Activated CD8-positive, alpha-beta T cell treated with anti-CD3 and anti-CD28 coated beads, Interleukin-2, amount 10 ng/mL, durations not matched to agents 7 days and 5 days (primary cell): Measurements from ENCODE around the gene PDXP. TPM values are rescaled to one million over a fixed set of nuclear protein-coding genes. Genes with fewer than 3 reads are reported as not detected.
"Not testable (repeated sequence)": the region's sequence is repeated elsewhere in the genome, so short reads cannot be mapped to it uniquely, and the experiment has no call there.

Experiments used
- ATAC-seq: fragments of 150-1000 bp; cut with Tn5 transposase; one replicate; pipeline ENCODE4 v1.10.0; 2021; ENCODE audit warnings: moderate library complexity
- CTCF ChIA-PET: fragments of 350-600 bp; sonication (Branson Sonifier 250); formaldehyde crosslinking; loops from one replicate; lab custom pipeline; 2021; ENCODE audit warnings: antibody characterized with exemption; lab: Charles Lee
- POLR2A ChIA-PET: fragments of 350-600 bp; sonication (Branson Sonifier 250); formaldehyde crosslinking; loops from one replicate; lab custom pipeline; 2021; ENCODE audit warnings: antibody characterized with exemption; lab: Charles Lee
- DNase-seq: peaks from one replicate; pipeline ENCODE4 v3.0.0-alpha.2; 2020
- H3K27ac Mint-ChIP-seq: one replicate; pipeline ENCODE4 v1.8.0; 2021; ENCODE audit warnings: mild to moderate bottlenecking, mixed read lengths
- H3K27me3 Mint-ChIP-seq: one replicate; pipeline ENCODE4 v1.8.0; 2021; ENCODE audit warnings: low read depth, mixed read lengths
- H3K36me3 Mint-ChIP-seq: one replicate; pipeline ENCODE4 v1.8.0; 2021; ENCODE audit warnings: low read depth, mixed read lengths
- H3K4me1 Mint-ChIP-seq: one replicate; pipeline ENCODE4 v1.8.0; 2021; ENCODE audit warnings: low read depth, mixed read lengths
- H3K4me3 Mint-ChIP-seq: one replicate; pipeline ENCODE4 v1.8.0; 2021; ENCODE audit warnings: mild to moderate bottlenecking, mixed read lengths
- H3K9me3 Mint-ChIP-seq: one replicate; pipeline ENCODE4 v1.8.0; 2022; ENCODE audit warnings: mixed read lengths; ENCODE audit not compliant: insufficient read depth
- total RNA-seq, 2 experiments: library from RNA; stranded (reverse); gene quantifications; one replicate each; pipeline ENCODE4 v1.2.3, GENCODE V29; 2021

The PDXP gene
- total RNA-seq, 2 experiments from 2014 or later, result 31.5 to 33.5 TPM

- peak overlapping the region; percentile 45 for H3K27ac Mint-ChIP-seq
- ChIA-PET CTCF (interaction anchor here (1.3 to 15.0 kb wide), 4 partner anchors 25 to 77 kb away, joined by 5 to 241 read pairs (median 95); partner anchors contain the start of genes GGA1 and PDXP), POLR2A (interaction anchor here (1.1 kb wide), 1 partner anchor 27 kb away, joined by 3 read pairs; the partner anchor contains the start of gene PDXP)
- H3K4me1 Mint-ChIP-seq, result peaks cover 36% of the 10 kb centered on the region
- H3K36me3 Mint-ChIP-seq, result peaks cover 24% of the 10 kb centered on the region
- DNase-seq (no peak), ATAC-seq (no peak)
- peak overlapping the region; percentile 8 for H3K4me3 Mint-ChIP-seq
- H3K9me3 Mint-ChIP-seq, result no peaks in the 10 kb centered on the region
- H3K27me3 Mint-ChIP-seq, result no peaks in the 10 kb centered on the region
Measured at GRCh38 chr22:37684803-37685615, 26.5 kb downstream of the PDXP start.

- no peaks in the 10 kb centered on the region for H3K27me3 Mint-ChIP-seq
- ChIA-PET POLR2A (interaction anchor here (0.6 to 1.9 kb wide), 9 partner anchors 9 to 79 kb away, joined by 3 to 19 read pairs (median 5); partner anchors contain the start of genes GGA1 and LGALS1), CTCF (interaction anchor here (0.5 to 12.9 kb wide), 9 partner anchors 10 to 177 kb away, joined by 3 to 183 read pairs (median 5); partner anchors contain the start of gene PDXP)
- H3K27ac Mint-ChIP-seq, result peak within 1 kb of the TSS; percentile 92
- ATAC-seq (peak; percentile 93), DNase-seq (peak; percentile 83)
- peak within 1 kb of the TSS; percentile 98 for H3K4me3 Mint-ChIP-seq
- H3K36me3 Mint-ChIP-seq, result peaks cover 31% of the 10 kb centered on the region
- no peaks in the 10 kb centered on the region for H3K9me3 Mint-ChIP-seq
- H3K4me1 Mint-ChIP-seq, result peaks cover 30% of the 10 kb centered on the region
Measured at GRCh38 chr22:37686002-37686982, 27.8 kb downstream of the PDXP start, which contains the start of gene NOL12. Gene NOL12 (plus strand): TSS chr22:37686343. CDS start chr22:37686393, 50 bp downstream.

GRCh38 chr22:37690407-37690806 lies 31.9 kb downstream of the PDXP start:
- CTCF ChIA-PET, result no interaction called here
- H3K4me3 Mint-ChIP-seq, result no peak overlapping the region
- H3K9me3 Mint-ChIP-seq, result no peaks in the 10 kb centered on the region
- ATAC-seq (no peak), DNase-seq (no peak)
- H3K4me1 Mint-ChIP-seq, result peaks cover 24% of the 10 kb centered on the region
- peaks cover 49% of the 10 kb centered on the region for H3K36me3 Mint-ChIP-seq
- POLR2A ChIA-PET, result no interaction called here
- H3K27me3 Mint-ChIP-seq, result no peaks in the 10 kb centered on the region
- peak overlapping the region; percentile 15 for H3K27ac Mint-ChIP-seq

GRCh38 chr22:37690901-37691504 lies 32.5 kb downstream of the PDXP start:
- CTCF ChIA-PET, result no interaction called here
- H3K9me3 Mint-ChIP-seq, result no peaks in the 10 kb centered on the region
- no peak for DNase-seq
- POLR2A ChIA-PET, result no interaction called here
- H3K4me1 Mint-ChIP-seq, result peaks cover 26% of the 10 kb centered on the region
- H3K36me3 Mint-ChIP-seq, result peaks cover 49% of the 10 kb centered on the region
- ATAC-seq, result no peak
- no peak overlapping the region for H3K4me3 Mint-ChIP-seq
- no peaks in the 10 kb centered on the region for H3K27me3 Mint-ChIP-seq
- no peak overlapping the region for H3K27ac Mint-ChIP-seq

- Mint-ChIP-seq H3K4me1 (peaks cover 28% of the 10 kb centered on the region), H3K4me3 (no peak overlapping the region), H3K9me3 (no peaks in the 10 kb centered on the region), H3K36me3 (peaks cover 47% of the 10 kb centered on the region), H3K27me3 (no peaks in the 10 kb centered on the region), H3K27ac (no peak overlapping the region)
- ATAC-seq (no peak), DNase-seq (no peak)
- POLR2A ChIA-PET, result no interaction called here
- CTCF ChIA-PET, result interaction anchor here (2.4 kb wide), 1 partner anchor 49 kb away, joined by 9 read pairs; no protein-coding TSS in a partner anchor
Measured at GRCh38 chr22:37692627-37693285, 34.2 kb downstream of the PDXP start.

GRCh38 chr22:37694131-37694530 lies 35.6 kb downstream of the PDXP start:
- CTCF ChIA-PET, result interaction anchor here (0.6 to 2.4 kb wide), 3 partner anchors 18 to 155 kb away, joined by 3 to 9 read pairs (median 4); no protein-coding TSS in a partner anchor
- H3K9me3 Mint-ChIP-seq, H3K27me3 Mint-ChIP-seq, H3K27ac Mint-ChIP-seq, ATAC-seq, H3K4me3 Mint-ChIP-seq, POLR2A ChIA-PET, DNase-seq: not testable (repeated sequence)
- H3K36me3 Mint-ChIP-seq, result peaks cover 36% of the 10 kb centered on the region
- H3K4me1 Mint-ChIP-seq, result peaks cover 19% of the 10 kb centered on the region

GRCh38 chr22:37696260-37696656 lies 37.7 kb downstream of the PDXP start:
- H3K9me3 Mint-ChIP-seq, ATAC-seq, H3K27ac Mint-ChIP-seq, DNase-seq, H3K27me3 Mint-ChIP-seq: not testable (repeated sequence)
- CTCF ChIA-PET, result interaction anchor here (1.1 to 2.8 kb wide), 5 partner anchors 15 to 53 kb away, joined by 4 to 11 read pairs (median 5); partner anchors contain the start of gene LGALS1
- POLR2A ChIA-PET, result interaction anchor here (0.9 to 1.1 kb wide), 2 partner anchors 10 to 16 kb away, joined by 3 to 5 read pairs; partner anchors contain the start of gene NOL12
- H3K4me1 Mint-ChIP-seq, result peaks cover 22% of the 10 kb centered on the region
- H3K36me3 Mint-ChIP-seq, result peaks cover 22% of the 10 kb centered on the region
- H3K4me3 Mint-ChIP-seq, result peak overlapping the region; percentile 2

GRCh38 chr22:37696657-37697537 lies 38.4 kb downstream of the PDXP start, which contains the start of gene TRIOBP:
Gene TRIOBP (plus strand): TSS chr22:37697048. CDS start chr22:37701366, 4,318 bp downstream.
- H3K36me3 Mint-ChIP-seq, result peaks cover 16% of the 10 kb centered on the region
- POLR2A ChIA-PET, result no interaction called here

GRCh38 chr22:37697538-37697835 lies 39.0 kb downstream of the PDXP start:
- Mint-ChIP-seq H3K9me3 (no peaks in the 10 kb centered on the region), H3K4me3 (no peak overlapping the region), H3K36me3 (peaks cover 13% of the 10 kb centered on the region), H3K27ac (no peak overlapping the region), H3K27me3 (no peaks in the 10 kb centered on the region), H3K4me1 (peaks cover 27% of the 10 kb centered on the region)
- no peak for ATAC-seq
- CTCF ChIA-PET, result interaction anchor here (0.6 to 2.8 kb wide), 4 partner anchors 16 to 88 kb away, joined by 3 to 11 read pairs (median 4); partner anchors contain the start of genes GGA1 and LGALS1
- POLR2A ChIA-PET, result no interaction called here
- no peak for DNase-seq

More at GRCh38 chr22:37696657-37697537, 38.4 kb downstream of the PDXP start, which contains the start of gene TRIOBP:
- peaks cover 27% of the 10 kb centered on the region for H3K4me1 Mint-ChIP-seq
- H3K27me3 Mint-ChIP-seq, result no peaks in the 10 kb centered on the region
- H3K27ac Mint-ChIP-seq, result peak within 1 kb of the TSS; percentile 10
- CTCF ChIA-PET, result interaction anchor here (0.6 to 2.8 kb wide), 6 partner anchors 15 to 88 kb away, joined by 3 to 11 read pairs (median 5); partner anchors contain the start of genes GGA1 and LGALS1
- H3K4me3 Mint-ChIP-seq, result peak within 1 kb of the TSS; percentile 52
- H3K9me3 Mint-ChIP-seq, result no peaks in the 10 kb centered on the region
- ATAC-seq (peak; percentile 100), DNase-seq (peak; percentile 93)
